ENCODE results near the gene RNF141. TPM values are rescaled to one million over a fixed set of nuclear protein-coding genes. Genes with fewer than 3 reads are reported as not detected.

Gene RNF141
- total and polyA plus RNA-seq, 2 donors (not counting 1 experiment from before 2014, with no cell fraction given) = 32.5 to 43.5 TPM

DNA sequence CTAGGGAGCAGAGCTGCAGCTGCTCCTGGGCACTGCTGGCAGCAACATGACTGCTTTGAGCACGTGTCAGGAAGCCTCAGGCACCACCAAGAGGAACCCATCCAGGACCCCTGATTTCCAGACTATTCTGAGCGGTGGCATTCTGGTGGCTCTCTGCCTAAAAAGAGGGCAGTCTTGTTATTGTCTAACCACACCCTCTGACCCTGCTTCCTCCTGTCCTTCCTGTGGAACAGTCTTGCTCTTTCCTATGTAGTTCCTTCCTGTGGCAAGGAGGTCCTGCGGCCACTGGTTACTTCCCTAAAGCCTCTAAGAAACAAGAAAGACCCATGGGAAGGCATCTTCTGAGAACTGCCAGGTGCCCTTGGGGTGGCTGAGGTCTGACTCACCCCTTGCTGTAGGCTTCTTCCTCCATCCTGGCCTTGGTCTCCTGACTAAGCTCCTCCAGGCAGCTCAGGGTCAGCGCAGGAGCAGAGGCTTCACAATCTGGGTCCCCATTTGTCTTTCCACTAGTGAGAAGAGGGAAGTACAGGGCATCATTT, 40.6 kb upstream of the RNF141 start:
- Histone ChIP-seq H3K27me3 (ENCODE audit: control insufficient read depth, insufficient read depth, low read length) (no peaks in the 10 kb centered on the region), H3K9me3 (ENCODE audit: control insufficient read depth, insufficient read depth, low read depth, low read length) (no peaks in the 10 kb centered on the region), H3K36me3 (ENCODE audit: control insufficient read depth, insufficient read depth, low read length) (peaks cover 1% of the 10 kb centered on the region), H3K79me2 (ENCODE audit: control insufficient read depth, insufficient read depth, low read length) (no peaks in the 10 kb centered on the region), H3K27ac (ENCODE audit: insufficient read depth, low read length) (no peak overlapping the region), H2AFZ (ENCODE audit: low read length) (no peak overlapping the region), H4K20me1 (ENCODE audit: control insufficient read depth, extremely low read depth, insufficient read depth, low read length) (no peaks in the 10 kb centered on the region), H3K4me3 (replicated peaks in 1 of 4; ENCODE audit: control extremely low read depth in 1 of 4, insufficient read depth in 1 of 4, low read depth in 3 of 4, low read length in 4 of 4) (no peak overlapping the region), H3K4me2 (ENCODE audit: extremely low read depth, insufficient read depth, low read length) (no peak overlapping the region), H3K9ac (ENCODE audit: insufficient read depth, low read length) (no peak overlapping the region), H3K4me1 (ENCODE audit: control insufficient read depth, extremely low read depth, insufficient read depth, low read length) (no peaks in the 10 kb centered on the region)
- TF ChIP-seq EZH2 (IDR thresholded peaks at IDR 0.05; ENCODE audit: low read length, missing control alignments) = no peak
- TF ChIP-seq, protein P1, sequence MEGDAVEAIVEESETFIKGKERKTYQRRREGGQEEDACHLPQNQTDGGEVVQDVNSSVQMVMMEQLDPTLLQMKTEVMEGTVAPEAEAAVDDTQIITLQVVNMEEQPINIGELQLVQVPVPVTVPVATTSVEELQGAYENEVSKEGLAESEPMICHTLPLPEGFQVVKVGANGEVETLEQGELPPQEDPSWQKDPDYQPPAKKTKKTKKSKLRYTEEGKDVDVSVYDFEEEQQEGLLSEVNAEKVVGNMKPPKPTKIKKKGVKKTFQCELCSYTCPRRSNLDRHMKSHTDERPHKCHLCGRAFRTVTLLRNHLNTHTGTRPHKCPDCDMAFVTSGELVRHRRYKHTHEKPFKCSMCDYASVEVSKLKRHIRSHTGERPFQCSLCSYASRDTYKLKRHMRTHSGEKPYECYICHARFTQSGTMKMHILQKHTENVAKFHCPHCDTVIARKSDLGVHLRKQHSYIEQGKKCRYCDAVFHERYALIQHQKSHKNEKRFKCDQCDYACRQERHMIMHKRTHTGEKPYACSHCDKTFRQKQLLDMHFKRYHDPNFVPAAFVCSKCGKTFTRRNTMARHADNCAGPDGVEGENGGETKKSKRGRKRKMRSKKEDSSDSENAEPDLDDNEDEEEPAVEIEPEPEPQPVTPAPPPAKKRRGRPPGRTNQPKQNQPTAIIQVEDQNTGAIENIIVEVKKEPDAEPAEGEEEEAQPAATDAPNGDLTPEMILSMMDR (conservative IDR thresholded peaks at IDR 0.05 in 1 of 2, IDR thresholded peaks at IDR 0.05 in 1 of 2; ENCODE audit: low read depth in 1 of 2, low read length in 2 of 2) = no peak
- DNase-seq (ENCODE audit: low read depth in 2 of 2) = peak in 1 of 2 donors; percentile 40

DNA sequence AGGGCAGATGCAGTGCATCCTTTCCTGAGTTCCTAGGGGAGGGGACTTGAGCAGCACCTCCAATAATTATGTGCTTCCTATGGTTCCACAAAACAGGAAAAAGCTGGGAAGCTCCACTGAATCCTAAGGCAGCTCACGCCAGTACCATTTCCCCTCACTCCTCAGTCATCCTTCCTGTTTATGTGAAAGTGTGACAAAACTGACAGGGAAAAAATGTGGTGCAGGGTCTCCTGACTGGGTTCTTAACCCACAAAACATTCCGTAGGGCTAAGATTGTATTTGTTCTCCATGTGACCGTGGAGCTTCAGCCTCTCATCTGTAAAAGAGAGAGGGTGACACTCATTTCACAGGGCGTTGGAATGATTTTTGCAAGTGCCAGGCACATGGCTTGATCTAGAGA, 39.6 kb upstream of the RNF141 start:
- Histone ChIP-seq H3K9me3 (ENCODE audit: control insufficient read depth, insufficient read depth, low read depth, low read length) (no peaks in the 10 kb centered on the region), H3K27ac (ENCODE audit: insufficient read depth, low read length) (no peak overlapping the region), H4K20me1 (ENCODE audit: control insufficient read depth, extremely low read depth, insufficient read depth, low read length) (no peaks in the 10 kb centered on the region), H3K9ac (ENCODE audit: insufficient read depth, low read length) (no peak overlapping the region), H3K79me2 (ENCODE audit: control insufficient read depth, insufficient read depth, low read length) (no peaks in the 10 kb centered on the region), H3K27me3 (ENCODE audit: control insufficient read depth, insufficient read depth, low read length) (no peaks in the 10 kb centered on the region), H3K36me3 (ENCODE audit: control insufficient read depth, insufficient read depth, low read length) (peaks cover 1% of the 10 kb centered on the region), H3K4me1 (ENCODE audit: control insufficient read depth, extremely low read depth, insufficient read depth, low read length) (no peaks in the 10 kb centered on the region), H3K4me2 (ENCODE audit: extremely low read depth, insufficient read depth, low read length) (no peak overlapping the region), H2AFZ (ENCODE audit: low read length) (no peak overlapping the region), H3K4me3 (replicated peaks in 1 of 4; ENCODE audit: control extremely low read depth in 1 of 4, insufficient read depth in 1 of 4, low read depth in 3 of 4, low read length in 4 of 4) (no peak overlapping the region)
- DNase-seq (ENCODE audit: low read depth in 2 of 2) = no peak
- no peak for TF ChIP-seq EZH2 (IDR thresholded peaks at IDR 0.05; ENCODE audit: low read length, missing control alignments)
- TF ChIP-seq, protein P1 (conservative IDR thresholded peaks at IDR 0.05 in 1 of 2, IDR thresholded peaks at IDR 0.05 in 1 of 2; ENCODE audit: low read depth in 1 of 2, low read length in 2 of 2) = no peak

- no peaks in the 10 kb centered on the region for H4K20me1 ChIP-seq (ENCODE audit: control insufficient read depth, extremely low read depth, insufficient read depth, low read length)
- H3K27ac ChIP-seq (ENCODE audit: insufficient read depth, low read length) = no peak overlapping the region
- no peak for TF ChIP-seq EZH2 (IDR thresholded peaks at IDR 0.05; ENCODE audit: low read length, missing control alignments)
- TF ChIP-seq, protein P1 (conservative IDR thresholded peaks at IDR 0.05 in 1 of 2, IDR thresholded peaks at IDR 0.05 in 1 of 2; ENCODE audit: low read depth in 1 of 2, low read length in 2 of 2) = no peak
- H3K9me3 ChIP-seq (ENCODE audit: control insufficient read depth, insufficient read depth, low read depth, low read length) = no peaks in the 10 kb centered on the region
- H2AFZ ChIP-seq (ENCODE audit: low read length) = no peak overlapping the region
- H3K27me3 ChIP-seq (ENCODE audit: control insufficient read depth, insufficient read depth, low read length) = no peaks in the 10 kb centered on the region
- no peak overlapping the region for H3K4me2 ChIP-seq (ENCODE audit: extremely low read depth, insufficient read depth, low read length)
- DNase-seq (ENCODE audit: low read depth in 2 of 2) = no peak
- no peak overlapping the region for H3K9ac ChIP-seq (ENCODE audit: insufficient read depth, low read length)
- H3K4me1 ChIP-seq (ENCODE audit: control insufficient read depth, extremely low read depth, insufficient read depth, low read length) = no peaks in the 10 kb centered on the region
- H3K79me2 ChIP-seq (ENCODE audit: control insufficient read depth, insufficient read depth, low read length) = no peaks in the 10 kb centered on the region
- no peak overlapping the region for H3K4me3 ChIP-seq (replicated peaks in 1 of 4; ENCODE audit: control extremely low read depth in 1 of 4, insufficient read depth in 1 of 4, low read depth in 3 of 4, low read length in 4 of 4)
- peaks cover 1% of the 10 kb centered on the region for H3K36me3 ChIP-seq (ENCODE audit: control insufficient read depth, insufficient read depth, low read length)
Measured at GRCh38 chr11:10579700-10580099, 38.7 kb upstream of the RNF141 start.

All from fibroblast of lung (primary cell).